Heart right ventricle (tissue), 16 donors: ENCODE data around the gene IL20RA. TPM values are rescaled to one million over a fixed set of nuclear protein-coding genes. Genes with fewer than 3 reads are reported as not detected.

Source experiments
- ATAC-seq, 8 donors: fragments of 200-7000 bp; cut with Tn5 transposase; one replicate each; pipeline ENCODE4 v1.9.1; 2020; ENCODE audit warnings: mild to moderate bottlenecking in 8 of 8, moderate library complexity in 8 of 8, moderate number of reproducible peaks in 1 of 8
- DNase-seq, 2 donors: peaks; one replicate each; pipeline ENCODE4 v3.0.0-alpha.2; 2020
- H3K27ac ChIP-seq, 10 donors: fragments of 200-600 bp; sonication (generic) in 2 of 10; one replicate each; pipeline versions ENCODE4 v1.5.0 to v1.8.0; 2020 to 2022; ENCODE audit warnings: mild to moderate bottlenecking in 3 of 10
- H3K27me3 ChIP-seq, 7 donors: fragments of 200-600 bp; one replicate each; pipeline ENCODE4 v1.8.0; 2021 to 2022; ENCODE audit warnings: mild to moderate bottlenecking in 2 of 7
- H3K36me3 ChIP-seq, 9 donors: fragments of 200-600 bp; sonication (generic) in 1 of 9; one replicate each; pipeline versions ENCODE4 v1.5.0 to v1.8.0; 2020 to 2022; ENCODE audit warnings: mild to moderate bottlenecking in 2 of 9
- H3K4me1 ChIP-seq, 9 donors: fragments of 200-600 bp; sonication (generic) in 1 of 9; one replicate each; pipeline versions ENCODE4 v1.5.0 to v1.8.0; 2020 to 2022; ENCODE audit warnings: mild to moderate bottlenecking in 4 of 9
- H3K4me3 ChIP-seq, 10 donors: fragments of 200-600 bp; sonication (generic) in 2 of 10; one replicate each; pipeline versions ENCODE4 v1.5.0 to v1.8.0; 2020 to 2022; ENCODE audit warnings: mild to moderate bottlenecking in 7 of 10, moderate library complexity in 2 of 10
- H3K9me3 ChIP-seq, 11 donors: fragments of 200-600 bp in 10 of 11; sonication (generic) in 2 of 11; one replicate each; pipeline versions ENCODE4 v1.5.0 to v1.8.0; 2013 to 2022; ENCODE audit warnings: mild to moderate bottlenecking in 2 of 11, control low read depth in 1 of 11, moderate library complexity in 1 of 11
- WGBS, 2 donors: extraction: QIAGEN DNeasy Blood & Tissue Kit; methylation state at CpG; one replicate each; pipeline ENCODE4 v1.1.7; 2013; ENCODE audit warnings: inconsistent platforms in 1 of 2; 5-methylcytosine and 5-hydroxymethylcytosine counted together
- intact Hi-C, 10 donors: fragments of 100-400 bp; cut with DNase I; formaldehyde crosslinking; loops; one replicate each; pipeline versions ENCODE4 v1.11.1 to v1.14.2; 2022
- polyA plus RNA-seq, 2 donors: library from polyadenylated mRNA; stranded (reverse); fragments of 200-250 nt; gene quantifications; one replicate each; pipeline ENCODE4 v1.2.3, GENCODE V29; 2013
- total RNA-seq, 10 donors: library from RNA; stranded (reverse); fragmentation: NEBNext Ultra II Directional in 3 of 10; extraction: Animal tissue kit (Norgen Biotek cat#: 25700) in 3 of 10; gene quantifications; one replicate each; pipeline versions ENCODE4 v1.2.1 to v1.2.4, GENCODE V29; 2021 to 2023
- TF ChIP-seq, protein P1 (sequence below), 9 donors: fragments of 200-600 bp; sonication (generic) in 2 of 9; IDR thresholded peaks; one replicate each; pipeline versions ENCODE4 v1.5.0 to v1.8.0; 2021 to 2022; ENCODE audit warnings: antibody characterized with exemption in 9 of 9, mild to moderate bottlenecking in 5 of 9, moderate library complexity in 1 of 9
- donor health status: Arrhythmogenic right ventricular cardiomyopathy.
- donor health status: ischemic (EF 13 %, LVEDD 7.1; RV severe dilation, severe dysfunction).
- donor health status: healthy with polysubstance abuse.
- donor health status: DM: no; HTN: yes; CAD: no.
- donor health status: DM: no; HTN: no; CAD: no.
- donor health status: ischemic (EF 25% LVEDD 6.9; RV normal size, moderate dysfunction).
- donor health status: ischemic (EF 25% LVEDD 5.7; RV mildly dilated, moderate dysfunction).
- donor health status: healthy.
- donor health status: DM: yes; HTN: yes; CAD: no.
- donor health status: Ischemic cardiomyopathy.
- donor health status: ischemic (EF 35%, LVEDD 5.7; RV mildly dilated, moderate dysfunction).
- donor health status: nonischemic (EF 11% LVEDD 7.7; RV severe dilation, severe dysfunction).
- donor health status: DM: yes; HTN: yes; CAD: no.
- donor health status: PGD.
- donor health status: ischemic (EF 29% LVEDD 5.4; RV normal size, mild dysfunction).
- donor health status: nonischemic (EF 23%, LVEDD 6.1; RV moderate dilation, normal function).

The IL20RA gene
- total and polyA plus RNA-seq, 12 donors: 0.28 to 15.4 (median 2.1) TPM

DNA sequence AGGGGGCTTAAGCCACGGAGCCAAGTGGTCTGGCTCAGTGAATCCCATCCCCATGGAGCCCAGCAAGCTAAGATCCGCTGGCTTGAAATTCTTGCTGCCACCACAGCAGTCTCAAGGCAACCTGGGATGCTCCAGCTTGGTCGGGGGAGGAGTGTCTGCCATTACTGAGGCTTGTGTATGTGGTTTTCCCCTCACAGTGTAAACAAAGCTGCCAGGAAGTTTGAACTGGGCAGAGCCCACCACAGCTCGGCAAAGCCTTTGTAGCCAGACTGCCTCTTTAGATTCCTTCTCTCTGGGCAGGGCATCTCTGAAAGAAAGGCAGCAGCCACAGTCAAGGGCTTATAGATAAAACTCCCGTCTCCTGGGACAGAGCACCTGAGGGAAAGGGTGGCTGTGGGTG is 25.5 kb upstream of the IL20RA start:
- TF ChIP-seq, protein P1, sequence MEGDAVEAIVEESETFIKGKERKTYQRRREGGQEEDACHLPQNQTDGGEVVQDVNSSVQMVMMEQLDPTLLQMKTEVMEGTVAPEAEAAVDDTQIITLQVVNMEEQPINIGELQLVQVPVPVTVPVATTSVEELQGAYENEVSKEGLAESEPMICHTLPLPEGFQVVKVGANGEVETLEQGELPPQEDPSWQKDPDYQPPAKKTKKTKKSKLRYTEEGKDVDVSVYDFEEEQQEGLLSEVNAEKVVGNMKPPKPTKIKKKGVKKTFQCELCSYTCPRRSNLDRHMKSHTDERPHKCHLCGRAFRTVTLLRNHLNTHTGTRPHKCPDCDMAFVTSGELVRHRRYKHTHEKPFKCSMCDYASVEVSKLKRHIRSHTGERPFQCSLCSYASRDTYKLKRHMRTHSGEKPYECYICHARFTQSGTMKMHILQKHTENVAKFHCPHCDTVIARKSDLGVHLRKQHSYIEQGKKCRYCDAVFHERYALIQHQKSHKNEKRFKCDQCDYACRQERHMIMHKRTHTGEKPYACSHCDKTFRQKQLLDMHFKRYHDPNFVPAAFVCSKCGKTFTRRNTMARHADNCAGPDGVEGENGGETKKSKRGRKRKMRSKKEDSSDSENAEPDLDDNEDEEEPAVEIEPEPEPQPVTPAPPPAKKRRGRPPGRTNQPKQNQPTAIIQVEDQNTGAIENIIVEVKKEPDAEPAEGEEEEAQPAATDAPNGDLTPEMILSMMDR (IDR thresholded peaks at IDR 0.05): no peak
- Histone ChIP-seq H3K36me3 (no peaks in the 10 kb centered on the region), H3K4me3 (no peak overlapping the region), H3K4me1 (no peaks in the 10 kb centered on the region), H3K27ac (no peak overlapping the region), H3K27me3 (peaks cover 0 to 48% (median 19%) of the 10 kb centered on the region in 7 donors), H3K9me3 (peaks cover 0 to 15% (median 0%) of the 10 kb centered on the region in 11 donors)
- intact Hi-C loops: no loop called here
- WGBS, 2 donors: 63 to 72% methylated on average over 5 of the region's 5 CpGs
- no peak for ATAC-seq
- no peak for DNase-seq

DNA sequence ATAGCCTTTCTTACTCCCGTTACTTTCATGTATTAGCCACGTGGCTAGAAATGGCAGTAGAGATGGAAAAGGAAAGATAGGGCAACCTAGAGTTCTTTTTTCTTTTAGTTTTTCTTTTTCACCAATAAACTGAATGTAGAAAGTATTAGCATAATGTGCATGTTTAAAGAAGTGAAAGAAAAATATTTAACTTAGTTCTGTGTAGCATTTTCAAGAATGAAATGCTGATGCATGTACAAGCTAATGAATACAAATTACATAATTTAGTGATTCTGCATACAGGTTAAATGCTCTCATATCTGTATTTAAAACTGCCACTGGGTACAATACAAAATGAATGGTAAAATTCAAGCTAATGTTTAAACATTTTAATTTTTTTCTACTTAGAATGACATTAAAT is 22.6 kb upstream of the IL20RA start:
- Histone ChIP-seq H3K4me3 (no peak overlapping the region), H3K9me3 (peaks cover 0 to 5% (median 0%) of the 10 kb centered on the region in 11 donors), H3K36me3 (no peaks in the 10 kb centered on the region), H3K27me3 (peaks cover 0 to 48% (median 19%) of the 10 kb centered on the region in 7 donors), H3K27ac (no peak overlapping the region), H3K4me1 (no peaks in the 10 kb centered on the region)
- intact Hi-C loops: no loop called here
- TF ChIP-seq, protein P1 (IDR thresholded peaks at IDR 0.05): no peak
- 76 to 85% methylated on average over 2 of the region's 2 CpGs for WGBS, 2 donors
- ATAC-seq (no peak), DNase-seq (no peak)

DNA sequence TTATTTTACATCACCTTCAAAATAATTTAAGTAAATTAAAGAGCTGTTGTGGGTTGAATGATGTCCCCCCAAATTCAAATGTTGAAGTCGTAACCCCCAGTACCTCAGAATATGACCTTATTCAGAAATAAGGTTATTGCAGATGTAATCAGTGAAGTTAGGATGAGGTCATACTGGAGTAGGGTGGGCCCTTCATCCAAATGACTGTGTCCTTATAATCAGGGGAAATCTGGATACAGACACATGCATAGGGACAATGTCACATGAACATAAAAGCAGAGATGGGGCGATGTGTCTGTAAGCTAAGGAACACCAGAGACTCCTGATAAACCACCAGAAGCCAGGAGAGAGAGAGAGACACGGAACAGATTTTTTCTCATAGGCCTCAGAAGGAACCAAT is 13.3 kb upstream of the IL20RA start:
- DNase-seq (no peak), ATAC-seq (no peak)
- no peak overlapping the region for H3K27ac ChIP-seq
- no peaks in the 10 kb centered on the region for H3K9me3 ChIP-seq
- no peaks in the 10 kb centered on the region for H3K36me3 ChIP-seq
- peaks cover 0 to 13% (median 0%) of the 10 kb centered on the region in 7 donors for H3K27me3 ChIP-seq
- intact Hi-C loops: no loop called here
- TF ChIP-seq, protein P1 (IDR thresholded peaks at IDR 0.05): no peak
- peaks cover 0 to 5% (median 0%) of the 10 kb centered on the region in 9 donors for H3K4me1 ChIP-seq
- no peak overlapping the region for H3K4me3 ChIP-seq
- WGBS, 2 donors: 90 to 98% methylated on average over 3 of the region's 3 CpGs

DNA sequence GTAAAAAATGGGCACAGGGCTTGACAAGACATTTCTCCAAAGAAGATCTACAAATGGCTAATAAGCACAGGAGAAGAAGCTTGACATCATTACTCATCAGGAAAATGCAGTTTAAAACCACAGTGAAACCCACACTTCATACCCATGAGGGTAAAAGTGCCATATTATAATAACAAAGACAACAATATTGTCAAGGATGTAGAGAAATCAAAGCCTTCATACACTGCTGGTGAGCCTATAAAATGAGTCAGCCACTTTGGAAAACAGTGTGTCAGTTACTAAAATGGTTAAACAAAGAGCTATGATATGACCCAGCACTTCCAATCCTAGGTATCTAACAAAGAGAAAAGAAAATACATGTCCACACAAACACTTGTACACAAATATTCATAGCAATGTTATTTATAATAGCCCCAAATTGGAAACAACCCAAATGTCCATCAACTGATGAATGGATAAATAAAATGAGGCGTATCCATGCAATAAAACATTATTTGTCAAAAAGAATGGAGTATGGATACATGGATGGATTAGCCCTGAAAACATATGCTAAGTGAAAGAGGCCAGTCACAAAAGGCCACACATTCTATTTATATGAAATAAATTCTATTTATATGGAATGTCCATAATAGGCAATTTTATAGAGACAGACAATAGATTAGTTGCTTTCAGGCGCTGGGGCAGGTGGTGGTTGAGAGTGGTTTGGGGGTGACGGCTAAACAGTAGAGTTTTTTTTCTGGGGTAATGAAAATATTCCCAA is 11.5 kb upstream of the IL20RA start:
- intact Hi-C loops: no loop called here
- Histone ChIP-seq H3K4me1 (peaks cover 0 to 7% (median 0%) of the 10 kb centered on the region in 9 donors), H3K4me3 (no peak overlapping the region), H3K9me3 (no peaks in the 10 kb centered on the region), H3K36me3 (no peaks in the 10 kb centered on the region), H3K27ac (no peak overlapping the region), H3K27me3 (peaks cover 0 to 27% (median 0%) of the 10 kb centered on the region in 7 donors)
- TF ChIP-seq, protein P1 (IDR thresholded peaks at IDR 0.05): no peak
- no peak for DNase-seq
- no peak for ATAC-seq
- 91 to 96% methylated on average over 3 of the region's 3 CpGs for WGBS, 2 donors
